Esophagus (tissue), 2 donors: ENCODE measurements around the gene CLEC6A. TPM values are rescaled to one million over a fixed set of nuclear protein-coding genes. Genes with fewer than 3 reads are reported as not detected.
"Not testable (repeated sequence)": the region's sequence is repeated elsewhere in the genome, so short reads cannot be mapped to it uniquely, and the experiment has no call there.

Source experiments
- H3K27ac ChIP-seq, 2 donors: one replicate each; pipeline ENCODE4 v1.5.1; 2013; ENCODE audit warnings: low read depth in 2 of 2, mild to moderate bottlenecking in 2 of 2, inconsistent platforms in 1 of 2, low read length in 1 of 2, moderate library complexity in 1 of 2
- H3K27me3 ChIP-seq, 2 donors: one replicate each; pipeline ENCODE4 v1.6.1; 2013; ENCODE audit warnings: low read length in 2 of 2, control low read depth in 1 of 2, mild to moderate bottlenecking in 1 of 2; ENCODE audit not compliant: insufficient read depth in 2 of 2, control insufficient read depth in 1 of 2
- H3K36me3 ChIP-seq, 2 donors: one replicate each; pipeline ENCODE4 v1.6.1; 2013; ENCODE audit warnings: low read length in 1 of 2; ENCODE audit not compliant: control insufficient read depth in 2 of 2, insufficient read depth in 2 of 2
- H3K4me1 ChIP-seq, 2 donors: one replicate each; pipeline ENCODE4 v1.6.1; 2013; ENCODE audit warnings: low read length in 1 of 2; ENCODE audit not compliant: control insufficient read depth in 2 of 2, insufficient read depth in 2 of 2
- H3K4me3 ChIP-seq, 2 donors: one replicate each; pipeline ENCODE4 v1.5.1; 2013; ENCODE audit warnings: low read length in 2 of 2, mild to moderate bottlenecking in 2 of 2, low read depth in 1 of 2, moderate library complexity in 1 of 2
- H3K9me3 ChIP-seq, 2 donors: one replicate each; pipeline ENCODE4 v1.6.1; 2013; ENCODE audit warnings: mild to moderate bottlenecking in 2 of 2, low read depth in 1 of 2, low read length in 1 of 2, moderate library complexity in 1 of 2; ENCODE audit not compliant: control insufficient read depth in 2 of 2, insufficient read depth in 1 of 2
- WGBS, 2 donors: extraction: QIAGEN DNeasy Blood & Tissue Kit; methylation state at CpG; one replicate each; pipeline ENCODE4 v1.1.7; 2013; 5-methylcytosine and 5-hydroxymethylcytosine counted together
- polyA plus RNA-seq, 2 donors: library from polyadenylated mRNA; stranded (reverse); fragments of 200-250 nt; gene quantifications; one replicate each; pipeline ENCODE4 v1.2.3, GENCODE V29; 2013
- donor health status: healthy with polysubstance abuse.
- donor health status: Bipolar disorder and iron deficiency.

Gene CLEC6A
- polyA plus RNA-seq, 2 donors, result not detected

- H3K4me3 ChIP-seq, result no peak overlapping the region
- 78 to 89% methylated on average over 5 of the region's 5 CpGs for WGBS, 2 donors
- H3K27me3 ChIP-seq, result no peaks in the 10 kb centered on the region
- H3K27ac ChIP-seq, result no peak overlapping the region
- no peaks in the 10 kb centered on the region for H3K36me3 ChIP-seq
- H3K9me3 ChIP-seq, result no peaks in the 10 kb centered on the region
- no peaks in the 10 kb centered on the region for H3K4me1 ChIP-seq
These were observed 36.1 kb downstream of the CLEC6A start for GRCh38 chr12:8491646-8492530.

- Histone ChIP-seq H3K4me3 (no peak overlapping the region), H3K4me1 (no peaks in the 10 kb centered on the region), H3K9me3 (no peaks in the 10 kb centered on the region), H3K27me3 (no peaks in the 10 kb centered on the region), H3K36me3 (no peaks in the 10 kb centered on the region), H3K27ac (no peak overlapping the region)
- WGBS, 2 donors, result 39% methylated on average over 2 of the region's 2 CpGs
These were observed 37.3 kb downstream of the CLEC6A start for GRCh38 chr12:8493084-8493483.

DNA sequence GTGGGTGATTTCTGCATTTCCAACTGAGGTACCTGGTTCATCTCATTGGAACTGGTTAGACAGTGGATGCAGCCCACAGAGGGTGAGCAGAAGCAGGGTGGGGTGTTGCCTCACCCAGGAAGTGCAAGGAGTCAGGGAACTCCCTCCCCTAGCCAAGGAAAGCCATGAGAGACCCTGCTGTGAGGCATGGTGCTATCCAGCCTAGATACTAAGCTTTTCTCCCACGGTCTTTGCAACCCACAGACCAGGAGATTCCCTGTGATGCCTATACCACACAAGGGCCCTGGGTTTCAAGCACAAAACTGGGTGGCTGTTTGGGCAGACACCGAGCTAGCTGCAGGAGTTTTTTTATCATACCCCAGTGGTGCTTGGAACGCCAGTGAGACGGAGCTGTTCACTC lies 39.9 kb downstream of the CLEC6A start:
- not testable (repeated sequence) for H3K9me3 ChIP-seq, H3K27me3 ChIP-seq, H3K36me3 ChIP-seq, H3K27ac ChIP-seq, H3K4me3 ChIP-seq, H3K4me1 ChIP-seq
- WGBS, 2 donors, result 89 to 92% methylated on average over 4 of the region's 4 CpGs

DNA sequence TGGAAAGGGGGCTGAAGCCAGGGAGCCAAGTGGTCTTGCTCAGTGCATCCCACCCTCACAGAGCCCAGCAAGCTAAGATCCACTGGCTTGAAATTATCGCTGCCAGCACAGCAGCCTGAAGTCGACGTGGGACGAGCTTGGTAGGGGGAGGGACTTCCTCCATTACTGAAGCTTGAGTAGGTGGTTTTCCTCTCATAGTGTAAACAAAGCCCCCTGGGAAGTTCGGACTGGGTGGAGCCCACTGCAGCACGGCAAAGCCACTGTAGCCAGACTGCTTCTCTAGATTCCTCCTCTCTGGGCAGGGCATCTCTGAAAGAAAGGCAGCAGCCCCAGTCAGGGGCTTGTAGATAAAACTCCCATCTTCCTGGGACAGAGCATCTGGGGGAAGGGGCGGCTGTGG lies 40.3 kb downstream of the CLEC6A start:
- not testable (repeated sequence) for H3K4me1 ChIP-seq, H3K4me3 ChIP-seq, H3K27me3 ChIP-seq, H3K27ac ChIP-seq, H3K36me3 ChIP-seq, H3K9me3 ChIP-seq
- 57 to 60% methylated on average over 7 of the region's 7 CpGs for WGBS, 2 donors

DNA sequence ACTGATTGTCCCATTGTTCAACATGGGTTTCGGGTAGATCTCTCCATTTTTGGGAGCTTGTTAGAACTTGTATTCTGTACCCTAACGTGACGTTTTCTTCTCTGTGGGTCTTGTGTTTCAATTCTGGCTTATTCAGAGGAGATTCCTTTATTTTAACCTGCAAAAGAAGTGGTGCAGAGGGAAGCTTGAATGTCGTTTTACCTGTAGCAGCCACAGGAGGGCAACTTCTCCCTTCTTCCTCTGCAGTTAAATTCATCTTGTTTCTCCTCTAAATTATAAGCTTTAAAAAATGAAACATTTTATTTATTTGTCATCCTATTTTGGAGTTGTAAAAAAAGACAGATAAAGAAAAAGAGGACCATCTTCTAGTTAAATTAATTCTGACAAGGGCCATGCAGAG lies 43.9 kb downstream of the CLEC6A start:
- no peak overlapping the region for H3K27ac ChIP-seq

GRCh38 chr12:8501720-8502119 lies 46.0 kb downstream of the CLEC6A start:
- H3K36me3 ChIP-seq, result no peaks in the 10 kb centered on the region
- H3K4me1 ChIP-seq, result no peaks in the 10 kb centered on the region
- H3K27me3 ChIP-seq, result no peaks in the 10 kb centered on the region
- WGBS, 2 donors, result 75 to 76% methylated on average over 3 of the region's 3 CpGs
- no peak overlapping the region for H3K4me3 ChIP-seq
- no peaks in the 10 kb centered on the region for H3K9me3 ChIP-seq
- H3K27ac ChIP-seq, result no peak overlapping the region

More for the DNA sequence above, 43.9 kb downstream of the CLEC6A start:
- Histone ChIP-seq H3K27me3 (no peaks in the 10 kb centered on the region), H3K36me3 (no peaks in the 10 kb centered on the region), H3K4me1 (no peaks in the 10 kb centered on the region), H3K9me3 (no peaks in the 10 kb centered on the region), H3K4me3 (no peak overlapping the region)
- 40 to 43% methylated on average over 4 of the region's 4 CpGs for WGBS, 2 donors

- Histone ChIP-seq H3K27me3 (no peaks in the 10 kb centered on the region), H3K36me3 (no peaks in the 10 kb centered on the region), H3K4me3 (no peak overlapping the region), H3K4me1 (no peaks in the 10 kb centered on the region), H3K27ac (no peak overlapping the region), H3K9me3 (no peaks in the 10 kb centered on the region)
- 66 to 76% methylated on average over 1 of the region's 1 CpG for WGBS, 2 donors
These were observed 48.6 kb downstream of the CLEC6A start for GRCh38 chr12:8504351-8504750.

GRCh38 chr12:8507596-8507995 lies 51.8 kb downstream of the CLEC6A start:
- Histone ChIP-seq H3K36me3 (no peaks in the 10 kb centered on the region), H3K27me3 (no peaks in the 10 kb centered on the region), H3K27ac (no peak overlapping the region), H3K9me3 (no peaks in the 10 kb centered on the region), H3K4me1 (no peaks in the 10 kb centered on the region), H3K4me3 (no peak overlapping the region)
- WGBS, 2 donors, result 86 to 89% methylated on average over 3 of the region's 3 CpGs

GRCh38 chr12:8508223-8508622 lies 52.5 kb downstream of the CLEC6A start:
- H3K4me1 ChIP-seq, result no peaks in the 10 kb centered on the region
- WGBS, 2 donors, result 72 to 82% methylated on average over 3 of the region's 3 CpGs
- no peaks in the 10 kb centered on the region for H3K9me3 ChIP-seq
- no peak overlapping the region for H3K27ac ChIP-seq
- no peaks in the 10 kb centered on the region for H3K27me3 ChIP-seq
- no peak overlapping the region for H3K4me3 ChIP-seq
- H3K36me3 ChIP-seq, result no peaks in the 10 kb centered on the region
